ENCODE results near the gene LRFN5. TPM values are rescaled to one million over a fixed set of nuclear protein-coding genes. Genes with fewer than 3 reads are reported as not detected.

Gene LRFN5
- total RNA-seq, 1 experiment from 2014 or later, result not detected

DNA sequence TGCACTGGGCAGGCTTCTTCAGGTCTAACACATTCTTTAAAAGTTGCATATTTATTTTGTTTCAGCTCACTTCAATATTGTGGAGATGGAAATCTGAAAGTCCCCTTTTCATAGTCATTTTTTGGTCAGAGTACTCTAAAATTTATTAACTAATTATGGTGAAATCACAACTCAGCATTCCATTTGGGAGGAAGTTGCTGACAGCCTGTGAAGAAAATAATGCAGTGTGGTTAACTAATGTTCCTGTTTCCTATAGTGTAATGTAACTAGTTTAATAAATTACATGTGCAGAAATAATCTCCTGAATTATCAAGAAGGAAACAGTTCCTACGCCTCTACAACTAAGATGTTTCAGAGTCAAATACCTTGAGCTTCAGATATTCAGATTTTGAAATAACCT, 17.1 kb downstream of the LRFN5 start:
- POLR2A ChIA-PET, result no interaction called here
- RAD21 ChIA-PET (ENCODE audit: low non-redundant PET in 1 of 2, low total read pairs in 2 of 2, uncharacterized antibody in 2 of 2, unreplicated experiment in 2 of 2), result no interaction called here

More for the DNA sequence above, 17.1 kb downstream of the LRFN5 start:
- no peaks in the 10 kb centered on the region for H3K27me3 ChIP-seq (ENCODE audit: insufficient read depth, low read length)
- TF ChIP-seq, protein P1, sequence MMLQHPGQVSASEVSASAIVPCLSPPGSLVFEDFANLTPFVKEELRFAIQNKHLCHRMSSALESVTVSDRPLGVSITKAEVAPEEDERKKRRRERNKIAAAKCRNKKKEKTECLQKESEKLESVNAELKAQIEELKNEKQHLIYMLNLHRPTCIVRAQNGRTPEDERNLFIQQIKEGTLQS (IDR thresholded peaks at IDR 0.05), result no peak
- TF ChIP-seq POLR2A (IDR thresholded peaks at IDR 0.05; ENCODE audit: borderline replicate concordance, extremely low read depth, insufficient read depth, insufficient read length) (no peak), ZFX (IDR thresholded peaks at IDR 0.05) (no peak), FOSL1 (IDR thresholded peaks at IDR 0.05; ENCODE audit: low read depth) (no peak), RAD21 (IDR thresholded peaks at IDR 0.05; ENCODE audit: low read depth) (no peak), SRF (IDR thresholded peaks at IDR 0.05; ENCODE audit: low read depth) (no peak)
- TF ChIP-seq, protein P2, sequence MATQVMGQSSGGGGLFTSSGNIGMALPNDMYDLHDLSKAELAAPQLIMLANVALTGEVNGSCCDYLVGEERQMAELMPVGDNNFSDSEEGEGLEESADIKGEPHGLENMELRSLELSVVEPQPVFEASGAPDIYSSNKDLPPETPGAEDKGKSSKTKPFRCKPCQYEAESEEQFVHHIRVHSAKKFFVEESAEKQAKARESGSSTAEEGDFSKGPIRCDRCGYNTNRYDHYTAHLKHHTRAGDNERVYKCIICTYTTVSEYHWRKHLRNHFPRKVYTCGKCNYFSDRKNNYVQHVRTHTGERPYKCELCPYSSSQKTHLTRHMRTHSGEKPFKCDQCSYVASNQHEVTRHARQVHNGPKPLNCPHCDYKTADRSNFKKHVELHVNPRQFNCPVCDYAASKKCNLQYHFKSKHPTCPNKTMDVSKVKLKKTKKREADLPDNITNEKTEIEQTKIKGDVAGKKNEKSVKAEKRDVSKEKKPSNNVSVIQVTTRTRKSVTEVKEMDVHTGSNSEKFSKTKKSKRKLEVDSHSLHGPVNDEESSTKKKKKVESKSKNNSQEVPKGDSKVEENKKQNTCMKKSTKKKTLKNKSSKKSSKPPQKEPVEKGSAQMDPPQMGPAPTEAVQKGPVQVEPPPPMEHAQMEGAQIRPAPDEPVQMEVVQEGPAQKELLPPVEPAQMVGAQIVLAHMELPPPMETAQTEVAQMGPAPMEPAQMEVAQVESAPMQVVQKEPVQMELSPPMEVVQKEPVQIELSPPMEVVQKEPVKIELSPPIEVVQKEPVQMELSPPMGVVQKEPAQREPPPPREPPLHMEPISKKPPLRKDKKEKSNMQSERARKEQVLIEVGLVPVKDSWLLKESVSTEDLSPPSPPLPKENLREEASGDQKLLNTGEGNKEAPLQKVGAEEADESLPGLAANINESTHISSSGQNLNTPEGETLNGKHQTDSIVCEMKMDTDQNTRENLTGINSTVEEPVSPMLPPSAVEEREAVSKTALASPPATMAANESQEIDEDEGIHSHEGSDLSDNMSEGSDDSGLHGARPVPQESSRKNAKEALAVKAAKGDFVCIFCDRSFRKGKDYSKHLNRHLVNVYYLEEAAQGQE (IDR thresholded peaks at IDR 0.05; ENCODE audit: low read depth), result no peak
- TF ChIP-seq, protein P3, sequence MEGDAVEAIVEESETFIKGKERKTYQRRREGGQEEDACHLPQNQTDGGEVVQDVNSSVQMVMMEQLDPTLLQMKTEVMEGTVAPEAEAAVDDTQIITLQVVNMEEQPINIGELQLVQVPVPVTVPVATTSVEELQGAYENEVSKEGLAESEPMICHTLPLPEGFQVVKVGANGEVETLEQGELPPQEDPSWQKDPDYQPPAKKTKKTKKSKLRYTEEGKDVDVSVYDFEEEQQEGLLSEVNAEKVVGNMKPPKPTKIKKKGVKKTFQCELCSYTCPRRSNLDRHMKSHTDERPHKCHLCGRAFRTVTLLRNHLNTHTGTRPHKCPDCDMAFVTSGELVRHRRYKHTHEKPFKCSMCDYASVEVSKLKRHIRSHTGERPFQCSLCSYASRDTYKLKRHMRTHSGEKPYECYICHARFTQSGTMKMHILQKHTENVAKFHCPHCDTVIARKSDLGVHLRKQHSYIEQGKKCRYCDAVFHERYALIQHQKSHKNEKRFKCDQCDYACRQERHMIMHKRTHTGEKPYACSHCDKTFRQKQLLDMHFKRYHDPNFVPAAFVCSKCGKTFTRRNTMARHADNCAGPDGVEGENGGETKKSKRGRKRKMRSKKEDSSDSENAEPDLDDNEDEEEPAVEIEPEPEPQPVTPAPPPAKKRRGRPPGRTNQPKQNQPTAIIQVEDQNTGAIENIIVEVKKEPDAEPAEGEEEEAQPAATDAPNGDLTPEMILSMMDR (IDR thresholded peaks at IDR 0.05 in 2 of 3, conservative IDR thresholded peaks at IDR 0.05 in 1 of 3; ENCODE audit: borderline replicate concordance in 1 of 3, insufficient read depth in 1 of 3, low read depth in 2 of 3, low read length in 2 of 3), result no peak
- TF ChIP-seq, protein P4, sequence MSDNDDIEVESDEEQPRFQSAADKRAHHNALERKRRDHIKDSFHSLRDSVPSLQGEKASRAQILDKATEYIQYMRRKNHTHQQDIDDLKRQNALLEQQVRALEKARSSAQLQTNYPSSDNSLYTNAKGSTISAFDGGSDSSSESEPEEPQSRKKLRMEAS (IDR thresholded peaks at IDR 0.05), result no peak
- ATAC-seq, result no peak
- intact Hi-C loops (cut with micrococcal nuclease), result no loop called here
- H3K9ac ChIP-seq (ENCODE audit: low read length), result no peak overlapping the region
- H3K36me3 ChIP-seq (ENCODE audit: control insufficient read depth in 1 of 2, insufficient read depth in 2 of 2, low read length in 2 of 2), result no peaks in the 10 kb centered on the region
- CTCF ChIA-PET, result no interaction called here
- no peak overlapping the region for H3K4me3 ChIP-seq (replicated peaks in 1 of 2; ENCODE audit: low read depth in 1 of 2, low read length in 2 of 2)
- DNase-seq (ENCODE audit: low read depth, low spot score), result no peak
- no TSS peak for BruUV-seq (replicated peaks)
- no peaks in the 10 kb centered on the region for H3K9me3 ChIP-seq (ENCODE audit: control insufficient read depth in 1 of 2, insufficient read depth in 1 of 2, low read depth in 1 of 2, low read length in 2 of 2)
- H3K4me1 ChIP-seq (ENCODE audit: control insufficient read depth in 1 of 2, insufficient read depth in 2 of 2, low read length in 2 of 2), result no peaks in the 10 kb centered on the region
- no peaks in the 10 kb centered on the region for H3K79me2 ChIP-seq (ENCODE audit: insufficient read depth, low read length)
- no peaks in the 10 kb centered on the region for H4K20me1 ChIP-seq (ENCODE audit: insufficient read depth)
- H2AFZ ChIP-seq (ENCODE audit: low read depth, low read length, poor library complexity, severe bottlenecking), result no peak overlapping the region
- no peak overlapping the region for H3K27ac ChIP-seq (ENCODE audit: low read depth, low read length)
- H3K4me2 ChIP-seq (ENCODE audit: low read length), result no peak overlapping the region
- H3K9me2 ChIP-seq (ENCODE audit: insufficient read depth), result no peaks in the 10 kb centered on the region

Measured in HCT116 (cell line).